ENCODE results near the gene FBXO45. TPM values are rescaled to one million over a fixed set of nuclear protein-coding genes. Genes with fewer than 3 reads are reported as not detected.

The FBXO45 gene
- total RNA-seq, 1 experiment from 2014 or later, result 23.2 TPM

GRCh38 chr3:196531418-196531817, 37.0 kb upstream of the FBXO45 start:
- ChIA-PET CTCF (no interaction called here), RAD21 (ENCODE audit: low non-redundant PET in 1 of 2, low total read pairs in 2 of 2, uncharacterized antibody in 2 of 2, unreplicated experiment in 2 of 2) (no interaction called here), POLR2A (no interaction called here)
- Histone ChIP-seq H3K79me2 (ENCODE audit: insufficient read depth, low read length) (no peaks in the 10 kb centered on the region), H2AFZ (ENCODE audit: low read depth, low read length, poor library complexity, severe bottlenecking) (no peak overlapping the region), H3K27ac (ENCODE audit: low read depth, low read length) (no peak overlapping the region), H3K9ac (ENCODE audit: low read length) (no peak overlapping the region), H3K27me3 (ENCODE audit: insufficient read depth, low read length) (no peaks in the 10 kb centered on the region), H3K4me3 (replicated peaks in 1 of 2; ENCODE audit: low read depth in 1 of 2, low read length in 2 of 2) (no peak overlapping the region), H4K20me1 (ENCODE audit: insufficient read depth) (no peaks in the 10 kb centered on the region), H3K9me2 (ENCODE audit: insufficient read depth) (no peaks in the 10 kb centered on the region), H3K4me1 (ENCODE audit: control insufficient read depth in 1 of 2, insufficient read depth in 2 of 2, low read length in 2 of 2) (peaks cover 5 to 27% of the 10 kb centered on the region in 2 experiments; a peak in 3 of 4 replicates), H3K36me3 (ENCODE audit: control insufficient read depth in 1 of 2, insufficient read depth in 2 of 2, low read length in 2 of 2) (no peaks in the 10 kb centered on the region), H3K4me2 (ENCODE audit: low read length) (0 out of 2 replicates have a peak overlapping the region, but pooled peaks have one; percentile 9), H3K9me3 (ENCODE audit: control insufficient read depth in 1 of 2, insufficient read depth in 1 of 2, low read depth in 1 of 2, low read length in 2 of 2) (no peaks in the 10 kb centered on the region)
- DNase-seq (ENCODE audit: low read depth, low spot score), result no peak
- intact Hi-C loops (cut with micrococcal nuclease), result no loop called here
- no peak for ATAC-seq
- no peak for TF ChIP-seq JUND (IDR thresholded peaks at IDR 0.05)
- TF ChIP-seq EGR1 (IDR thresholded peaks at IDR 0.05; ENCODE audit: low read depth), result peak; percentile 65
- no peak for TF ChIP-seq CBX3 (IDR thresholded peaks at IDR 0.05; ENCODE audit: low read depth)
- no peak for TF ChIP-seq ZBTB33 (IDR thresholded peaks at IDR 0.05; ENCODE audit: extremely low read depth, insufficient replicate concordance, low read length)
- TF ChIP-seq FOSL1 (IDR thresholded peaks at IDR 0.05; ENCODE audit: low read depth), result no peak
- TF ChIP-seq CEBPB (IDR thresholded peaks at IDR 0.05; ENCODE audit: low read depth), result 0 out of 2 replicates have a peak, but pooled peaks have one; percentile 14
- BruUV-seq (replicated peaks), result no TSS peak

- DNase-seq (ENCODE audit: low read depth, low spot score) (no peak), ATAC-seq (no peak)
- no peaks in the 10 kb centered on the region for H4K20me1 ChIP-seq (ENCODE audit: insufficient read depth)
- no peak overlapping the region for H3K27ac ChIP-seq (ENCODE audit: low read depth, low read length)
- peaks cover 5 to 16% of the 10 kb centered on the region in 2 experiments; a peak in 2 of 4 replicates for H3K4me1 ChIP-seq (ENCODE audit: control insufficient read depth in 1 of 2, insufficient read depth in 2 of 2, low read length in 2 of 2)
- no peak overlapping the region for H2AFZ ChIP-seq (ENCODE audit: low read depth, low read length, poor library complexity, severe bottlenecking)
- H3K79me2 ChIP-seq (ENCODE audit: insufficient read depth, low read length), result no peaks in the 10 kb centered on the region
- intact Hi-C loops (cut with micrococcal nuclease), result no loop called here
- H3K9me3 ChIP-seq (ENCODE audit: control insufficient read depth in 1 of 2, insufficient read depth in 1 of 2, low read depth in 1 of 2, low read length in 2 of 2), result no peaks in the 10 kb centered on the region
- no peaks in the 10 kb centered on the region for H3K36me3 ChIP-seq (ENCODE audit: control insufficient read depth in 1 of 2, insufficient read depth in 2 of 2, low read length in 2 of 2)
- no TSS peak for BruUV-seq (replicated peaks)
- H3K4me3 ChIP-seq (replicated peaks in 1 of 2; ENCODE audit: low read depth in 1 of 2, low read length in 2 of 2), result no peak overlapping the region
- no peaks in the 10 kb centered on the region for H3K9me2 ChIP-seq (ENCODE audit: insufficient read depth)
- CTCF ChIA-PET, result no interaction called here
- no peak overlapping the region for H3K9ac ChIP-seq (ENCODE audit: low read length)
- H3K4me2 ChIP-seq (ENCODE audit: low read length), result no peak overlapping the region
- H3K27me3 ChIP-seq (ENCODE audit: insufficient read depth, low read length), result no peaks in the 10 kb centered on the region
- RAD21 ChIA-PET (ENCODE audit: low non-redundant PET in 1 of 2, low total read pairs in 2 of 2, uncharacterized antibody in 2 of 2, unreplicated experiment in 2 of 2), result no interaction called here
- POLR2A ChIA-PET, result no interaction called here
- TF ChIP-seq POLR2AphosphoS5 (IDR thresholded peaks at IDR 0.05; ENCODE audit: low read depth, low read length) (no peak), ZFX (IDR thresholded peaks at IDR 0.05) (no peak), FOSL1 (IDR thresholded peaks at IDR 0.05; ENCODE audit: low read depth) (no peak), MAX (IDR thresholded peaks at IDR 0.05) (no peak), EGR1 (IDR thresholded peaks at IDR 0.05; ENCODE audit: low read depth) (no peak), REST (IDR thresholded peaks at IDR 0.05; ENCODE audit: low read depth) (no peak), CTCF (IDR thresholded peaks at IDR 0.05 in 2 of 3, conservative IDR thresholded peaks at IDR 0.05 in 1 of 3; ENCODE audit: borderline replicate concordance in 1 of 3, insufficient read depth in 1 of 3, low read depth in 2 of 3, low read length in 2 of 3) (no peak), ATF3 (IDR thresholded peaks at IDR 0.05) (no peak)
Measured at GRCh38 chr3:196533260-196533681, 35.2 kb upstream of the FBXO45 start.

All from HCT116 (cell line).